ENCODE data around the gene KRTAP5-7. TPM values are rescaled to one million over a fixed set of nuclear protein-coding genes. Genes with fewer than 3 reads are reported as not detected.

KRTAP5-7 gene
- total and polyA plus RNA-seq, 2 of the 8 experiments (the other 6 are each of a cell fraction or from before 2014, with no cell fraction given) = not detected

- Histone ChIP-seq H3K79me2 (ENCODE audit: control insufficient read depth in 1 of 2, insufficient read depth in 2 of 2, low read length in 2 of 2) (no peaks in the 10 kb centered on the region), H3K4me2 (ENCODE audit: insufficient read depth in 1 of 2, low read depth in 2 of 2, low read length in 2 of 2) (no peak overlapping the region), H3K56ac (replicated peaks; ENCODE audit: insufficient read length, low read depth, low read length) (no peak overlapping the region), H3K23me2 (ENCODE audit: low read depth, low read length) (no peaks in the 10 kb centered on the region), H2BK12ac (ENCODE audit: low read depth, low read length) (no peak overlapping the region), H3K14ac (ENCODE audit: insufficient read length) (no peak overlapping the region), H4K20me1 (replicated peaks in 1 of 2; ENCODE audit: control insufficient read depth in 1 of 2, insufficient read depth in 2 of 2, low read length in 2 of 2) (peaks cover 0 to 2% of the 10 kb centered on the region in 2 experiments), H2BK20ac (ENCODE audit: low read length) (no peak overlapping the region), H2BK15ac (ENCODE audit: low read length) (no peak overlapping the region), H3K79me1 (ENCODE audit: low read depth, low read length) (no peaks in the 10 kb centered on the region), H3K4ac (replicated peaks; ENCODE audit: insufficient read length, low read depth, low read length) (no peak overlapping the region), H3K23ac (ENCODE audit: insufficient read length) (no peak overlapping the region), H3K27me3 (replicated peaks in 1 of 4; ENCODE audit: control insufficient read depth in 3 of 4, extremely low read depth in 1 of 4, insufficient read depth in 3 of 4, low read length in 3 of 4) (no peaks in the 10 kb centered on the region), H4K91ac (replicated peaks; ENCODE audit: insufficient read length, low read length) (no peak overlapping the region), H4K8ac (ENCODE audit: extremely low read depth, insufficient read depth, low read length) (no peak overlapping the region), H2BK120ac (replicated peaks; ENCODE audit: low read depth, low read length) (no peak overlapping the region), H3K4me3 (ENCODE audit: extremely low read depth in 1 of 4, insufficient read depth in 2 of 4, low read depth in 3 of 4, low read length in 4 of 4) (no peak overlapping the region), H3K18ac (ENCODE audit: extremely low read depth, low read length) (no peak overlapping the region), H4K5ac (ENCODE audit: insufficient read length, low read depth, low read length) (no peak overlapping the region), H3K36me3 (ENCODE audit: control insufficient read depth in 2 of 4, insufficient read depth in 4 of 4, low read length in 3 of 4) (peaks cover 3 to 11% (median 6%) of the 10 kb centered on the region in 4 experiments; a peak in 5 of 8 replicates), H3K27ac (ENCODE audit: low read depth, low read length) (no peak overlapping the region), H3K4me1 (replicated peaks in 1 of 4; ENCODE audit: control insufficient read depth in 3 of 4, insufficient read depth in 4 of 4, low read length in 3 of 4) (peaks cover 0 to 6% (median 3%) of the 10 kb centered on the region in 4 experiments; a peak in 3 of 7 replicates), H2BK5ac (ENCODE audit: low read depth, low read length) (no peak overlapping the region), H3K9me3 (ENCODE audit: insufficient read depth in 2 of 2, low read depth in 1 of 2, low read length in 1 of 2) (no peaks in the 10 kb centered on the region), H2AK5ac (ENCODE audit: low read depth, low read length) (no peak overlapping the region), H3K9ac (replicated peaks in 1 of 4; ENCODE audit: extremely low read depth in 1 of 4, low read depth in 3 of 4, low read length in 3 of 4) (no peak overlapping the region), H2AFZ (ENCODE audit: low read length) (no peak overlapping the region)
- POLR2A ChIA-PET (ENCODE audit: partially characterized antibody) = no interaction called here
- DNase-seq (ENCODE audit: low read depth in 1 of 2, low spot score in 2 of 2) = peak in 1 of 2 experiments; percentile 7
- 92% methylated on average over 6 of the region's 6 CpGs; no CpG with 5 or more reads in 1 of the 2 experiments for WGBS, 2 experiments (ENCODE audit: extremely low coverage in 1 of 2, insufficient coverage in 1 of 2, insufficient read length in 1 of 2, insufficient replicate concordance in 2 of 2, low coverage in 1 of 2, low lambda C conversion rate in 2 of 2, missing lambda C conversion rate in 1 of 2)
- CTCF ChIA-PET (ENCODE audit: partially characterized antibody) = interaction anchor here (1.5 kb wide), 1 partner anchor 64 kb away, joined by 5 read pairs; no protein-coding TSS in a partner anchor
- FAIRE-seq = no peak
- TF ChIP-seq SIN3A (conservative IDR thresholded peaks at IDR 0.05 in 1 of 2, IDR thresholded peaks at IDR 0.05 in 1 of 2; ENCODE audit: low read depth in 1 of 2, low read length in 2 of 2) (no peak), TAF1 (IDR thresholded peaks at IDR 0.05; ENCODE audit: low read depth, low read length) (no peak), SAP30 (IDR thresholded peaks at IDR 0.05; ENCODE audit: insufficient read depth, insufficient replicate concordance, low read length) (no peak), POLR2AphosphoS5 (IDR thresholded peaks at IDR 0.05; ENCODE audit: low read depth, low read length) (no peak), EZH2 (IDR thresholded peaks at IDR 0.05; ENCODE audit: low read depth, low read length, severe bottlenecking) (no peak), RFX5 (IDR thresholded peaks at IDR 0.05; ENCODE audit: borderline replicate concordance, low read depth, low read length) (no peak), KDM1A (IDR thresholded peaks at IDR 0.05; ENCODE audit: borderline replicate concordance, low read length) (no peak), POU5F1 (IDR thresholded peaks at IDR 0.05; ENCODE audit: low read depth, low read length) (no peak), SP4 (IDR thresholded peaks at IDR 0.05; ENCODE audit: low read length) (no peak), MAFK (IDR thresholded peaks at IDR 0.05; ENCODE audit: low read depth, low read length) (no peak), TEAD4 (IDR thresholded peaks at IDR 0.05; ENCODE audit: low read depth, low read length) (no peak), KDM5A (IDR thresholded peaks at IDR 0.05; ENCODE audit: low read length) (no peak), HDAC2 (IDR thresholded peaks at IDR 0.05; ENCODE audit: borderline replicate concordance in 1 of 2, low read depth in 2 of 2, low read length in 2 of 2) (no peak), EGR1 (IDR thresholded peaks at IDR 0.05; ENCODE audit: borderline replicate concordance, low read depth, low read length) (no peak), SP2 (IDR thresholded peaks at IDR 0.05; ENCODE audit: low read length) (no peak)
Measured at GRCh38 chr11:71499546-71499945, 27.5 kb upstream of the KRTAP5-7 start.
